Retina (tissue), 1 donor: ENCODE measurements around the gene APOO.

Source experiments
- DNase-seq: peaks from one replicate; pipeline ENCODE4 v3.0.0-alpha.2; 2016

Gene APOO

GRCh38 chrX:23857935-23858334 lies 49.8 kb downstream of the APOO start:
- DNase-seq = no peak

GRCh38 chrX:23857363-23857762 lies 50.4 kb downstream of the APOO start:
- DNase-seq = no peak

- DNase-seq = no peak
Measured at GRCh38 chrX:23855569-23855968, 52.2 kb downstream of the APOO start.

- DNase-seq = no peak
Measured at GRCh38 chrX:23854945-23855344, 52.8 kb downstream of the APOO start.

- no peak for DNase-seq
Measured at GRCh38 chrX:23854122-23854521, 53.6 kb downstream of the APOO start.

- DNase-seq = no peak
Measured at GRCh38 chrX:23851544-23851943, 56.2 kb downstream of the APOO start.

GRCh38 chrX:23849241-23849640 lies 58.5 kb downstream of the APOO start:
- no peak for DNase-seq

GRCh38 chrX:23845351-23845817 lies 62.4 kb downstream of the APOO start:
- DNase-seq = no peak

- no peak for DNase-seq
Measured at GRCh38 chrX:23844502-23845138, 63.1 kb downstream of the APOO start.

- DNase-seq = no peak
Measured at GRCh38 chrX:23841847-23842522, 65.8 kb downstream of the APOO start.

- DNase-seq = no peak
Measured at GRCh38 chrX:23840674-23841073, 67.1 kb downstream of the APOO start.

GRCh38 chrX:23838953-23839352 lies 68.8 kb downstream of the APOO start:
- no peak for DNase-seq

- no peak for DNase-seq
Measured at GRCh38 chrX:23832721-23833120, 75.0 kb downstream of the APOO start.

GRCh38 chrX:23828881-23829280 lies 78.9 kb downstream of the APOO start:
- no peak for DNase-seq

- DNase-seq = no peak
Measured at GRCh38 chrX:23826653-23827052, 81.1 kb downstream of the APOO start.

GRCh38 chrX:23826216-23826615 lies 81.5 kb downstream of the APOO start:
- no peak for DNase-seq

- no peak for DNase-seq
Measured at GRCh38 chrX:23825675-23826074, 82.1 kb downstream of the APOO start.

GRCh38 chrX:23822841-23823240 lies 84.9 kb downstream of the APOO start:
- DNase-seq = no peak

GRCh38 chrX:23822397-23822796 lies 85.3 kb downstream of the APOO start:
- DNase-seq = peak; percentile 26

GRCh38 chrX:23821847-23822246 lies 85.9 kb downstream of the APOO start:
- no peak for DNase-seq

GRCh38 chrX:23820235-23820782 lies 87.4 kb downstream of the APOO start:
- DNase-seq = no peak

- no peak for DNase-seq
Measured at GRCh38 chrX:23819385-23820234, 88.1 kb downstream of the APOO start.

- no peak for DNase-seq
Measured at GRCh38 chrX:23817979-23818336, 89.8 kb downstream of the APOO start.

GRCh38 chrX:23816179-23816578 lies 91.6 kb downstream of the APOO start:
- no peak for DNase-seq
